HepG2 (cell line): ENCODE results near the gene SLC25A11. TPM values are rescaled to one million over a fixed set of nuclear protein-coding genes. Genes with fewer than 3 reads are reported as not detected.

ENCODE experiments used
- ARID5B ChIP-seq: IDR thresholded peaks from 2 replicates; pipeline ENCODE4 v1.4.0; 2020; ENCODE audit warnings: mild to moderate bottlenecking, missing genetic modification reagents
- BATF2 ChIP-seq: sonication (generic); formaldehyde crosslinking; IDR thresholded peaks from 2 replicates; pipeline ENCODE4 v1.8.0; 2022; ENCODE audit warnings: mild to moderate bottlenecking, missing genetic modification reagents, moderate library complexity
- NCOA2 ChIP-seq: sonication (generic); formaldehyde crosslinking; IDR thresholded peaks from 2 replicates; pipeline ENCODE4 v1.8.0; 2022; ENCODE audit warnings: inconsistent platforms
- NFKB2 ChIP-seq: sonication (generic); formaldehyde crosslinking; IDR thresholded peaks from 2 replicates; pipeline ENCODE4 v1.4.0; 2020; ENCODE audit warnings: missing genetic modification reagents, borderline replicate concordance
- POLR2A ChIP-seq, 2 experiments: IDR thresholded peaks; 2 replicates each; pipeline ENCODE4 v1.6.1; 2011; ENCODE audit warnings: low read depth in 2 of 2, low read length in 2 of 2, mild to moderate bottlenecking in 1 of 2, moderate library complexity in 1 of 2; ENCODE audit not compliant: insufficient read depth in 1 of 2
- REPIN1 ChIP-seq: sonication (generic); formaldehyde crosslinking; IDR thresholded peaks from 2 replicates; pipeline ENCODE4 v1.8.0; 2022; ENCODE audit warnings: missing genetic modification reagents, low read depth, mild to moderate bottlenecking, borderline replicate concordance
- ZBTB21 ChIP-seq: sonication (generic); formaldehyde crosslinking; IDR thresholded peaks from 2 replicates; pipeline ENCODE4 v1.4.0; 2020; ENCODE audit warnings: missing genetic modification reagents
- ZBTB46 ChIP-seq: sonication (generic); formaldehyde crosslinking; IDR thresholded peaks from 2 replicates; pipeline ENCODE4 v1.4.0; 2020; ENCODE audit warnings: mild to moderate bottlenecking, missing genetic modification reagents, borderline replicate concordance
- ZNF513 ChIP-seq: sonication (generic); formaldehyde crosslinking; conservative IDR thresholded peaks from 2 replicates; pipeline ENCODE4 v1.5.0; 2020; ENCODE audit warnings: missing genetic modification reagents
- ZNF598 ChIP-seq: sonication (generic); formaldehyde crosslinking; IDR thresholded peaks from 2 replicates; pipeline ENCODE4 v1.5.1; 2020; ENCODE audit warnings: mild to moderate bottlenecking, missing genetic modification reagents, borderline replicate concordance
- ZNF780A ChIP-seq: sonication (generic); formaldehyde crosslinking; IDR thresholded peaks from 2 replicates; pipeline ENCODE4 v1.8.0; 2022; ENCODE audit warnings: mild to moderate bottlenecking, missing genetic modification reagents, moderate library complexity
- polyA plus RNA-seq, 8 experiments: library from polyadenylated mRNA; depleted of rRNA in 3 of 8; stranded (reverse) in 7 of 8; unstranded in 1 of 8; fragments of >200 nt; fragmentation: Illumina TruSeq in 4 of 8; extraction: Trizol in 4 of 8; gene quantifications; 2 replicates each; pipeline versions ENCODE4 v1.2.1 to v1.2.3, GENCODE V29; 2011 to 2016; ENCODE audit warnings: low read depth in 4 of 8, missing spikeins in 1 of 8, mixed read lengths in 1 of 8; ENCODE audit not compliant: insufficient read depth in 1 of 8
- total RNA-seq, 5 experiments: library from RNA; depleted of rRNA; stranded (reverse); fragments of >200 nt; fragmentation: Illumina TruSeq; extraction: Trizol; gene quantifications; 2 replicates each; pipeline ENCODE4 v1.2.3, GENCODE V29; 2016; ENCODE audit warnings: low read depth in 1 of 5

Gene SLC25A11
- total and polyA plus RNA-seq, 2 of the 13 experiments (the other 11 are each of a cell fraction or from before 2014, with no cell fraction given): 35.4 to 47.2 TPM

GRCh38 chr17:4973256-4974114 lies 33.6 kb upstream of the SLC25A11 start (continued):
- TF ChIP-seq POLR2A (IDR thresholded peaks at IDR 0.05; ENCODE audit: insufficient read depth in 1 of 2, low read depth in 2 of 2, low read length in 2 of 2) (peak in 1 of 2 experiments; percentile 50; a peak in 3 of 4 replicates), ZNF780A (CRISPR knock-in tag) (no peak), ZNF513 (CRISPR knock-in tag) (no peak), NFKB2 (CRISPR knock-in tag) (no peak), ARID5B (CRISPR knock-in tag) (no peak), ZNF598 (CRISPR knock-in tag) (no peak), REPIN1 (CRISPR knock-in tag) (no peak), BATF2 (CRISPR knock-in tag) (no peak), ZBTB46 (CRISPR knock-in tag) (no peak), NCOA2 (CRISPR knock-in tag) (no peak), ZBTB21 (CRISPR knock-in tag) (no peak)
